Trophoblast cell (in vitro differentiated cells and primary cell): ENCODE results near the gene MEDAG.

Experiments used
- DNase-seq, 2 donors: peaks; one replicate each; pipeline ENCODE4 v3.0.0-alpha.2; 2016
- H2AFZ ChIP-seq: 2 replicates; pipeline ENCODE4 v1.6.1; 2013; ENCODE audit warnings: low read length, moderate library complexity, mild to moderate bottlenecking; ENCODE audit not compliant: insufficient read depth, poor library complexity
- H2AK5ac ChIP-seq: 2 replicates; pipeline ENCODE4 v1.6.1; 2013; ENCODE audit warnings: mild to moderate bottlenecking, low read length
- H2BK120ac ChIP-seq: 2 replicates; pipeline ENCODE4 v1.6.1; 2013; ENCODE audit warnings: low read length, mild to moderate bottlenecking, moderate library complexity; ENCODE audit not compliant: insufficient read depth, poor library complexity
- H2BK12ac ChIP-seq: 2 replicates; pipeline ENCODE4 v1.6.1; 2013; ENCODE audit warnings: mild to moderate bottlenecking, low read length, moderate library complexity
- H2BK5ac ChIP-seq: 2 replicates; pipeline ENCODE4 v1.6.1; 2013; ENCODE audit warnings: low read length, low read depth, moderate library complexity, mild to moderate bottlenecking; ENCODE audit not compliant: poor library complexity
- H3K14ac ChIP-seq: 2 replicates; pipeline ENCODE4 v1.6.1; 2013; ENCODE audit warnings: mild to moderate bottlenecking, low read length
- H3K18ac ChIP-seq: 2 replicates; pipeline ENCODE4 v1.6.1; 2013; ENCODE audit warnings: mild to moderate bottlenecking, low read length
- H3K23ac ChIP-seq: 2 replicates; pipeline ENCODE4 v1.6.1; 2013; ENCODE audit warnings: low read length
- H3K27ac ChIP-seq: 2 replicates; pipeline ENCODE4 v1.5.1; 2013; ENCODE audit warnings: low read depth, mild to moderate bottlenecking, inconsistent platforms, low read length, moderate library complexity
- H3K27me3 ChIP-seq: 2 replicates; pipeline ENCODE4 v1.6.1; 2013; ENCODE audit warnings: inconsistent platforms, mild to moderate bottlenecking, low read length, moderate library complexity; ENCODE audit not compliant: insufficient read depth
- H3K36me3 ChIP-seq, 2 experiments: 1 replicate in 1 of 2; 2 replicates in 1 of 2; pipeline ENCODE4 v1.6.1; 2013; ENCODE audit warnings: low read length in 2 of 2, mild to moderate bottlenecking in 2 of 2, moderate library complexity in 1 of 2; ENCODE audit not compliant: insufficient read depth in 2 of 2, control insufficient read depth in 1 of 2
- H3K4ac ChIP-seq: 2 replicates; pipeline ENCODE4 v1.6.1; 2013; ENCODE audit warnings: low read depth, mild to moderate bottlenecking, low read length, moderate library complexity
- H3K4me1 ChIP-seq, 2 experiments: 1 replicate in 1 of 2; 2 replicates in 1 of 2; pipeline ENCODE4 v1.6.1; 2013; ENCODE audit warnings: low read length in 2 of 2, mild to moderate bottlenecking in 2 of 2, moderate library complexity in 1 of 2; ENCODE audit not compliant: insufficient read depth in 2 of 2, control insufficient read depth in 1 of 2
- H3K4me2 ChIP-seq: 2 replicates; pipeline ENCODE4 v1.6.1; 2013; ENCODE audit warnings: inconsistent platforms, mild to moderate bottlenecking, low read length, moderate library complexity
- H3K4me3 ChIP-seq: 2 replicates; pipeline ENCODE4 v1.5.1; 2013; ENCODE audit warnings: mild to moderate bottlenecking, low read depth, low read length, inconsistent platforms
- H3K79me1 ChIP-seq: one replicate; pipeline ENCODE4 v1.6.1; 2013; ENCODE audit warnings: low read length
- H3K79me2 ChIP-seq: 2 replicates; pipeline ENCODE4 v1.6.1; 2013; ENCODE audit warnings: low read length, mild to moderate bottlenecking; ENCODE audit not compliant: control insufficient read depth, insufficient read depth, poor library complexity
- H3K9ac ChIP-seq: 2 replicates; pipeline ENCODE4 v1.6.1; 2013; ENCODE audit warnings: mild to moderate bottlenecking, low read length
- H3K9me3 ChIP-seq: 2 replicates; pipeline ENCODE4 v1.6.1; 2013; ENCODE audit warnings: low read depth, mild to moderate bottlenecking, control low read depth, inconsistent platforms, low read length; ENCODE audit not compliant: insufficient read depth
- H4K12ac ChIP-seq: 2 replicates; pipeline ENCODE4 v1.6.1; 2013; ENCODE audit warnings: low read depth, mild to moderate bottlenecking, low read length, moderate library complexity
- H4K8ac ChIP-seq: 2 replicates; pipeline ENCODE4 v1.6.1; 2013; ENCODE audit warnings: low read depth, mild to moderate bottlenecking, low read length, moderate library complexity
- H4K91ac ChIP-seq: one replicate; pipeline ENCODE4 v1.6.1; 2013; ENCODE audit warnings: low read depth, mild to moderate bottlenecking, low read length, moderate library complexity
- WGBS: extraction: QIAGEN DNeasy Blood & Tissue Kit; methylation state at CpG from one replicate; pipeline ENCODE4 v1.1.7; 2013; ENCODE audit warnings: missing lambda C conversion rate; ENCODE audit not compliant: insufficient read length, insufficient coverage; ENCODE audit errors: extremely low coverage; 5-methylcytosine and 5-hydroxymethylcytosine counted together

The MEDAG gene

DNA sequence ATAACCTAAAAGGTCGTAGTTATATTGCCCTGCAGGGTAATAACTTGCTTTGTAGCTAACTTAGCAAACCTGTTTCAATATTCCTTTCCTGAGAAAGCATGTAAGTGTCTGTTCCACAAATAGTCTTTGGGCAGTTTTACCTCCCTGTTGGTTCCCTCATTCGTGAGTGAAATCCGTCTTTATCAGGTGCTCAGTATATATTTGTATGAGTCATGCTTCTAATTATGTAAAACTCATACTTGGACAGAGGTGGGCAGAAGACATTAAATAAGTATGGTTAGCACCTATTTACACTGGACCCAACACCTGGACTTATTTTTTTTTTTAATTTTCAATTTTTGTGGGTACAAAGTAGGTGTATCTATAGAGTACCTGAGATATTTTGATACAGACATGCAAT is 44.9 kb upstream of the MEDAG start:
- no peak for DNase-seq
- Histone ChIP-seq H3K4me1 (peaks cover 28 to 38% of the 10 kb centered on the region in 2 experiments), H3K9me3 (no peaks in the 10 kb centered on the region), H3K27ac (no peak overlapping the region), H3K27me3 (no peaks in the 10 kb centered on the region), H3K4ac (no peak overlapping the region), H4K12ac (no peak overlapping the region), H3K14ac (no peak overlapping the region), H3K18ac (no peak overlapping the region), H3K36me3 (no peaks in the 10 kb centered on the region), H3K79me1 (peaks cover 47% of the 10 kb centered on the region), H4K91ac (no peak overlapping the region), H4K8ac (no peak overlapping the region), H3K79me2 (peaks cover 5% of the 10 kb centered on the region), H3K4me2 (no peak overlapping the region), H2BK120ac (no peak overlapping the region), H2AFZ (no peak overlapping the region), H3K23ac (no peak overlapping the region), H2BK12ac (no peak overlapping the region), H2BK5ac (no peak overlapping the region), H3K9ac (no peak overlapping the region), H2AK5ac (no peak overlapping the region), H3K4me3 (no peak overlapping the region)
- no CpG with 5 or more reads among the region's 3 CpGs for WGBS

DNA sequence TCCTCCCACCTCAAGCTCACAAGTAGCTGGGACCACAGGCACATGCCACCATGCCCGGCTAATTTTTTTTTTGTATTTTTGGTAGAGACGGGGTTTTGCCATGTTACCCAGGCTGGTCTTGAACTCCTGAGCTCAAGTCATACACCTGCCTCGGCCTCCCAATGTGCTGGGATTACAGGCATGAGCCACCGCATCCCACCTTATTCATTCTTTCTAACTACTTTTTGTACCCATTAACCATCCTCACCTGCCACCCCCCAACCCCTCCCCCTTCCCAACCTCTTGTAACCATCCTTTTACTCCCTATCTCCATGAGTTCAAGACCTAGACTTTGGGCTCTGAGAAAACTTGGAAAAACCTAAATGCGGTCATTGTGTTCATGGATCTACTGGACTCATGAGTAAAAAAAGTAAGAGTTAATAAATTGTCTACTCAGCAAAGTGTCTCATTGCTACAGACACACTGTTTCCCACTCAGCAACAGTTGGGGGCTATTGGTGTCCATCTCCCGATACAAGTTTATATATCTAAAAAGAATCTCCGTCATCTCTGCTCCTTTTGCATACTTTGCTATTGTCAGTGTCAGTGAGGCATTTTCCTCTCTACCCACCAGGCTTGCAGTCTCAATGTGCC is 44.1 kb upstream of the MEDAG start:
- Histone ChIP-seq H3K27me3 (no peaks in the 10 kb centered on the region), H3K9ac (no peak overlapping the region), H3K4me3 (no peak overlapping the region), H2AK5ac (peak overlapping the region; percentile 34), H3K14ac (peak overlapping the region; percentile 63), H3K23ac (no peak overlapping the region), H3K4ac (no peak overlapping the region), H2AFZ (no peak overlapping the region), H3K79me1 (peaks cover 51% of the 10 kb centered on the region), H3K36me3 (no peaks in the 10 kb centered on the region), H3K27ac (no peak overlapping the region), H2BK5ac (no peak overlapping the region), H4K91ac (peak overlapping the region; percentile 99), H2BK120ac (peak overlapping the region; percentile 7), H3K79me2 (peaks cover 5% of the 10 kb centered on the region), H3K9me3 (no peaks in the 10 kb centered on the region), H2BK12ac (peak overlapping the region; percentile 99), H3K18ac (no peak overlapping the region), H3K4me1 (peaks cover 28 to 38% of the 10 kb centered on the region in 2 experiments), H3K4me2 (no peak overlapping the region), H4K8ac (peak overlapping the region; percentile 59), H4K12ac (no peak overlapping the region)
- DNase-seq = no peak
- no CpG with 5 or more reads among the region's 7 CpGs for WGBS

DNA sequence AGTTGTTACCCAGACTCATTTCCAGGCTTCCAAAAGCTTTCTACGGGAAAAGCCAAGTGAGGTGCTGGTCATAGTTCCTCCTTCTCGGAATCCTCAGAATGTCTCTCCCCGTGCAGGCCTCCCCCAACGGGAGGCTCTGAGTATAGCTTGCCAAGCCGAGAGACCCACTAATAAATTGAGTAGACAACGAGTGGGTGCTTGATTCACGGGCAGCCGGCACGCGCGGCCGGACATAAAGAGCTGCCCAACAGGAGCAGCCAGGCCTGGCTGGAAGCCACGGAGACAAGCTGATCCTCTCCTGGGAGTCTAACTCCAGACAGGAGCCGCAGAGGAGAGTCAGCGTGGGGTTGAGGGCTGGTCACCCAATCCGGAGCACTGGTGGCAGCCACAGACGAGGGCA is 43.4 kb upstream of the MEDAG start:
- peak overlapping the region; percentile 80 for H2BK5ac ChIP-seq
- H3K4ac ChIP-seq = peak overlapping the region; percentile 61
- H3K9ac ChIP-seq = no peak overlapping the region
- no peak overlapping the region for H3K4me2 ChIP-seq
- peak overlapping the region; percentile 39 for H3K18ac ChIP-seq
- peak overlapping the region; percentile 7 for H2BK120ac ChIP-seq
- H3K23ac ChIP-seq = no peak overlapping the region
- H4K91ac ChIP-seq = peak overlapping the region; percentile 99
- H2AK5ac ChIP-seq = peak overlapping the region; percentile 44
- H3K36me3 ChIP-seq = no peaks in the 10 kb centered on the region
- peak overlapping the region; percentile 59 for H4K8ac ChIP-seq
- no peaks in the 10 kb centered on the region for H3K9me3 ChIP-seq
- no CpG with 5 or more reads among the region's 17 CpGs for WGBS
- no peak overlapping the region for H3K4me3 ChIP-seq
- peaks cover 5% of the 10 kb centered on the region for H3K79me2 ChIP-seq
- no peak overlapping the region for H2AFZ ChIP-seq
- H3K14ac ChIP-seq = peak overlapping the region; percentile 63
- DNase-seq = no peak
- peaks cover 30 to 43% of the 10 kb centered on the region in 2 experiments for H3K4me1 ChIP-seq
- H3K27ac ChIP-seq = no peak overlapping the region
- H3K79me1 ChIP-seq = peaks cover 57% of the 10 kb centered on the region
- no peak overlapping the region for H4K12ac ChIP-seq
- H3K27me3 ChIP-seq = no peaks in the 10 kb centered on the region
- peak overlapping the region; percentile 99 for H2BK12ac ChIP-seq

DNA sequence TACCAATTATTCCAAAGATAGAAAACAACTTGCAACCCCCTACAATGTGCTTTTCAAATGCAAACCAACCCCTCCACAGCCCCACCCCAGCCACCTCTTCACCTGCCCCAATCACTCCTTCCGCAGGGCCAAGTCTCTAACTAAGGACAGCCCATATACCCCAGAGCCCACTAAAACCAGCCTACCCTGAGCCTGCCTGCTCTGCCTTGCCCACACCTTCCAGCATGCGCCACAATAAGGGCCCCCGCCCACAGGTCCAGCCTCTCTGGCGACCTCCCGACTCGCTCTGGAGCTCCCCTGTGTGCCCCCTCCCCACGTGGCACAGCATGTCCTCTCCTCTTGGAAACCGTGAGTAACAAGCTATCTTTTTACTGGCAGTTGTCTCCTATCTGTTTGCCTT is 42.8 kb upstream of the MEDAG start:
- Histone ChIP-seq H3K9ac (no peak overlapping the region), H3K4ac (peak overlapping the region; percentile 75), H3K18ac (peak overlapping the region; percentile 93), H4K8ac (peak overlapping the region; percentile 75), H3K23ac (no peak overlapping the region), H3K4me3 (no peak overlapping the region), H2AK5ac (peak overlapping the region; percentile 97), H3K79me1 (peaks cover 61% of the 10 kb centered on the region), H4K12ac (no peak overlapping the region), H2BK120ac (peak overlapping the region; percentile 97), H2BK5ac (peak overlapping the region; percentile 80), H2BK12ac (peak overlapping the region; percentile 99), H3K27ac (peak overlapping the region; percentile 51), H4K91ac (peak overlapping the region; percentile 99), H3K4me1 (peaks cover 35 to 46% of the 10 kb centered on the region in 2 experiments), H3K79me2 (peaks cover 5% of the 10 kb centered on the region), H3K36me3 (no peaks in the 10 kb centered on the region), H3K4me2 (no peak overlapping the region), H3K14ac (peak overlapping the region; percentile 94), H3K9me3 (no peaks in the 10 kb centered on the region), H2AFZ (peak overlapping the region; percentile 71), H3K27me3 (no peaks in the 10 kb centered on the region)
- DNase-seq = no peak
- WGBS = no CpG with 5 or more reads among the region's 8 CpGs
